ENCODE measurements around the gene PCDHB8.
"Not testable (repeated sequence)": the region's sequence is repeated elsewhere in the genome, so short reads cannot be mapped to it uniquely, and the experiment has no call there.

PCDHB8 gene

DNA sequence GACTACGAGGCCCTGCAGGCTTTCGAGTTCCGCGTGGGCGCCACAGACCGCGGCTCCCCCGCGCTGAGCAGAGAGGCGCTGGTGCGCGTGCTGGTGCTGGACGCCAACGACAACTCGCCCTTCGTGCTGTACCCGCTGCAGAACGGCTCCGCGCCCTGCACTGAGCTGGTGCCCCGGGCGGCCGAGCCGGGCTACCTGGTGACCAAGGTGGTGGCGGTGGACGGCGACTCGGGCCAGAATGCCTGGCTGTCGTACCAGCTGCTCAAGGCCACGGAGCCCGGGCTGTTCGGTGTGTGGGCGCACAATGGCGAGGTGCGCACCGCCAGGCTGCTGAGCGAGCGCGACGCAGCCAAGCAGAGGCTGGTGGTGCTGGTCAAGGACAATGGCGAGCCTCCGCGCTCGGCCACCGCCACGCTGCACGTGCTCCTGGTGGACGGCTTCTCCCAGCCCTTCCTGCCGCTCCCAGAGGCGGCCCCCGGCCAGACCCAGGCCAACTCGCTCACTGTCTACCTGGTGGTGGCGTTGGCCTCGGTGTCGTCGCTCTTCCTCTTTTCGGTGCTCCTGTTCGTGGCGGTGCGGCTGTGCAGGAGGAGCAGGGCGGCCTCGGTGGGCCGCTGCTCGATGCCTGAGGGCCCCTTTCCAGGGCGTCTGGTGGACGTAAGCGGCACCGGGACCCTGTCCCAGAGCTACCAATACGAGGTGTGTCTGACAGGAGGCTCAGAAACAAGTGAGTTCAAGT, 6.7 kb downstream of the PCDHB8 start:
- DNase-seq, result not testable (repeated sequence)

DNA sequence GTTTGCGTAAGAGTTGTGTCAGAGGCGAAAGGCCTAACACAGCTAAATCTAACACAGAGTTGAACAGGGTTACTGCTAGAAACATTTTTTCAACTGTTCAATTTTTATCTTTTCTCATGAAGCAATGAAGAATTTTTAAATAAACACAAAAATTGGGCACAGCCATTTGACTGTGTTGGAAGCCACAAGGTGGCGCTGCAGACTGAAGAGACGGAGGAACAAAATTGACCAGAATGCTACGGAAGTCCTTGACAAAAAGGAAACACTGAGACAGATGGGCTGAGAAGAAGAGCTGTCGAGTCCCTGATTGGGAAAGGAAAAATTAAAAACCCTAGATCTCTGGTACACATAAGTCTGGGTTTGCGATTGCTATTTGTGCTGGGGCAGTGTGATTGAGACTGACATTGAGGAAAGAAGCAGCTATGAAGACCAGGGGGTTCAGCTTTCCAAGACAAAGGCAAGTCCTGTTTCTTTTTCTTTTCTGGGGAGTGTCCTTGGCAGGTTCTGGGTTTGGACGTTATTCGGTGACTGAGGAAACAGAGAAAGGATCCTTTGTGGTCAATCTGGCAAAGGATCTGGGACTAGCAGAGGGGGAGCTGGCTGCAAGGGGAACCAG, 9.4 kb downstream of the PCDHB8 start, which contains the start of gene PCDHB9:
PCDHB9 (plus strand) TSS at position 265 of the 616 bp plus-strand sequence; CDS start at position 423, 158 bp downstream.
- DNase-seq, result peak in 1 of 2 donors; percentile 83

DNA sequence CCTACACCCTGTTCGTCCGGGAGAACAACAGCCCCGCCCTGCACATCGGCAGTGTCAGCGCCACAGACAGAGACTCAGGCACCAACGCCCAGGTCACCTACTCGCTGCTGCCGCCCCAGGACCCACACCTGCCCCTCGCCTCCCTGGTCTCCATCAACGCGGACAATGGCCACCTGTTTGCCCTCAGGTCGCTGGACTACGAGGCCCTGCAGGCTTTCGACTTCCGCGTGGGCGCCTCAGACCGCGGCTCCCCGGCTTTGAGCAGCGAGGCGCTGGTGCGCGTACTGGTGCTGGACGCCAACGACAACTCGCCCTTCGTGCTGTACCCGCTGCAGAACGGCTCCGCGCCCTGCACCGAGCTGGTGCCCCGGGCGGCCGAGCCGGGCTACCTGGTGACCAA, 11.1 kb downstream of the PCDHB8 start:
- DNase-seq, result not testable (repeated sequence)

DNA sequence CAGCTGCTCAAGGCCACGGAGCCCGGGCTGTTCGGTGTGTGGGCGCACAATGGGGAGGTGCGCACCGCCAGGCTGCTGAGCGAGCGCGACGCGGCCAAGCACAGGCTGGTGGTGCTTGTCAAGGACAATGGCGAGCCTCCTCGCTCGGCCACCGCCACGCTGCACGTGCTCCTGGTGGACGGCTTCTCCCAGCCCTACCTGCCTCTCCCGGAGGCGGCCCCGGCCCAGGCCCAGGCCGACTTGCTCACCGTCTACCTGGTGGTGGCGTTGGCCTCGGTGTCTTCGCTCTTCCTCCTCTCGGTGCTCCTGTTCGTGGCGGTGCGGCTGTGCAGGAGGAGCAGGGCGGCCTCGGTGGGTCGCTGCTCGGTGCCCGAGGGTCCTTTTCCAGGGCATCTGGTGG, 11.5 kb downstream of the PCDHB8 start:
- not testable (repeated sequence) for DNase-seq

GRCh38 chr5:141192110-141192725, 14.6 kb downstream of the PCDHB8 start, which contains the start of gene PCDHB10:
Gene PCDHB10 (plus strand): TSS chr5:141192353. CDS start chr5:141192553, 200 bp downstream.
- DNase-seq, result peak in 1 of 2 donors; percentile 64

DNA sequence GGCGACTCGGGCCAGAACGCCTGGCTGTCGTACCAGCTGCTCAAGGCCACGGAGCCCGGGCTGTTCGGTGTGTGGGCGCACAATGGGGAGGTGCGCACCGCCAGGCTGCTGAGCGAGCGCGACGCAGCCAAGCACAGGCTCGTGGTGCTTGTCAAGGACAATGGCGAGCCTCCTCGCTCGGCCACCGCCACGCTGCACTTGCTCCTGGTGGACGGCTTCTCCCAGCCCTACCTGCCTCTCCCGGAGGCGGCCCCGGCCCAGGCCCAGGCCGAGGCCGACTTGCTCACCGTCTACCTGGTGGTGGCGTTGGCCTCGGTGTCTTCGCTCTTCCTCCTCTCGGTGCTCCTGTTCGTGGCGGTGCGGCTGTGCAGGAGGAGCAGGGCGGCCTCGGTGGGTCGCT, 16.7 kb downstream of the PCDHB8 start:
- not testable (repeated sequence) for DNase-seq

- DNase-seq, result no peak
Observed at GRCh38 chr5:141196363-141196762, 18.8 kb downstream of the PCDHB8 start.

DNA sequence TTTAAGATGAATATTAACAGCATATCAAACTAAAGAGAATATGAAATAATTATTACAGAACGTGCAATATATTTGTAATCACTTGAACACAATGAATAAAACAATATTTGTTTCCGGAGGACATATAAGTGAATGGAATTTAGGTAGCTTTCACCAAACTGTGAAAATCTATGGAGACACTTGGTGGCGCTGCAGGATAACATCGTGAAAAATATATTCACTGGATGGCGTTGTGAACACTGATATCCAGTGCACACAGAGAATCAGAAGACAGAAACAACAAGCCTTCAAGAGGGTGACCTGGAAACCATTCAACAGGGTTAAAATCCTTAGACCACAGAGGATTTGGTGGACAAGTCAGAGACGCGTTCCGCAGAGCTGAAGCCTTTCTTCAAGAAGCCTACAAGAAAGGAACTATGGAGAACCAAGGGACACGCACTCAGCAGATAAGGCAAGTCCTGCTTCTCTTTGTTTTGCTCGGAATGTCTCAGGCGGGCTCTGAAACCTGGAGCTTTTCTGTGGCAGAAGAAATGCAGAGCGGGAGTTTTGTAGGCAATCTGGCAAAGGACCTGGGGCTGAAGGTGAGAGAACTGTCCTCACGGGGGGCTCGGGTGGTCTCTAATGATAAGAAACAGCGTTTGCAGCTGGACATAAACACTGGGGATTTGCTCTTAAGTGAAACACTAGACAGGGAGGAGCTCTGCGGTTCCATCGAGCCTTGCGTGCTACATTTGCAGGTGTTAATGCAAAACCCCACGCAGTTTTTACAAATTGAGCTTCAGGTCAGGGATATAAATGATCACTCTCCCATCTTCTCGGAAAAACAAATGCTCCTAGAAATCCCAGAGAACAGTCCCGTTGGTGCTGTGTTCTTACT, 22.0 kb downstream of the PCDHB8 start, which contains the start of gene PCDHB11:
PCDHB11 (plus strand) TSS at position 269 of the 877 bp plus-strand sequence; CDS start at position 417, 148 bp downstream.
- no peak for DNase-seq

DNA sequence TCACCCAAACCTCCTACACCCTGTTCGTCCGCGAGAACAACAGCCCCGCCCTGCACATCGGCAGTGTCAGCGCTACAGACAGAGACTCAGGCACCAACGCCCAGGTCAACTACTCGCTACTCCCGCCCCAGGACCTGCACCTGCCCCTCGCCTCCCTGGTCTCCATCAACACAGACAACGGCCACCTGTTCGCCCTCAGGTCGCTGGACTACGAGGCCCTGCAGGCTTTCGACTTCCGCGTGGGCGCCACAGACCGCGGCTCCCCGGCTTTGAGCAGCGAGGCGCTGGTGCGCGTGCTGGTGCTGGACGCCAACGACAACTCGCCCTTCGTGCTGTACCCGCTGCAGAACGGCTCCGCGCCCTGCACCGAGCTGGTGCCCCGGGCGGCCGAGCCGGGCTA, 23.5 kb downstream of the PCDHB8 start:
- not testable (repeated sequence) for DNase-seq

GRCh38 chr5:141201646-141202045, 24.1 kb downstream of the PCDHB8 start:
- not testable (repeated sequence) for DNase-seq

- peak in 1 of 2 donors; percentile 23 for DNase-seq
Observed at GRCh38 chr5:141208478-141208877, 30.9 kb downstream of the PCDHB8 start, which contains the start of gene PCDHB12. Gene PCDHB12 (plus strand): TSS chr5:141208719. CDS start chr5:141208908, 189 bp downstream.

DNA sequence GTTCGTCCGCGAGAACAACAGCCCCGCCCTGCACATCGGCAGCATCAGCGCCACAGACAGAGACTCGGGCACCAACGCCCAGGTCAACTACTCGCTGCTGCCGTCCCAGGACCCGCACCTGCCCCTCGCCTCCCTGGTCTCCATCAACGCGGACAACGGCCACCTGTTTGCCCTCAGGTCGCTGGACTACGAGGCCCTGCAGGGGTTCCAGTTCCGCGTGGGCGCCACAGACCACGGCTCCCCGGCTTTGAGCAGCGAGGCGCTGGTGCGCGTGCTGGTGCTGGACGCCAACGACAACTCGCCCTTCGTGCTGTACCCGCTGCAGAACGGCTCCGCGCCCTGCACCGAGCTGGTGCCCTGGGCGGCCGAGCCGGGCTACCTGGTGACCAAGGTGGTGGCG, 32.7 kb downstream of the PCDHB8 start:
- DNase-seq, result not testable (repeated sequence)

DNA sequence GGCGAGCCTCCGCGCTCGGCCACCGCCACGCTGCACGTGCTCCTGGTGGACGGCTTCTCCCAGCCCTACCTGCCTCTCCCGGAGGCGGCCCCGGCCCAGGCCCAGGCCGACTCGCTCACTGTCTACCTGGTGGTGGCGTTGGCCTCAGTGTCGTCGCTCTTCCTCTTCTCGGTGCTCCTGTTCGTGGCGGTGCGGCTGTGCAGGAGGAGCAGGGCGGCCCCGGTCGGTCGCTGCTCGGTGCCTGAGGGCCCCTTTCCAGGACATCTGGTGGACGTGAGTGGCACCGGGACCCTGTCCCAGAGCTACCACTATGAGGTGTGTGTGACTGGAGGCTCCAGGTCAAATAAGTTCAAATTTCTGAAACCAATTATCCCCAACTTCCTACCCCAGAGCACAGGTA, 33.3 kb downstream of the PCDHB8 start:
- DNase-seq, result not testable (repeated sequence)

- DNase-seq, result peak in 1 of 2 donors; percentile 25
Observed at GRCh38 chr5:141213656-141214339, 36.2 kb downstream of the PCDHB8 start, which contains the start of gene PCDHB13. Gene PCDHB13 (plus strand): TSS chr5:141213919. CDS start chr5:141214124, 205 bp downstream.

GRCh38 chr5:141214583-141214982, 37.0 kb downstream of the PCDHB8 start:
- not testable (repeated sequence) for DNase-seq

DNA sequence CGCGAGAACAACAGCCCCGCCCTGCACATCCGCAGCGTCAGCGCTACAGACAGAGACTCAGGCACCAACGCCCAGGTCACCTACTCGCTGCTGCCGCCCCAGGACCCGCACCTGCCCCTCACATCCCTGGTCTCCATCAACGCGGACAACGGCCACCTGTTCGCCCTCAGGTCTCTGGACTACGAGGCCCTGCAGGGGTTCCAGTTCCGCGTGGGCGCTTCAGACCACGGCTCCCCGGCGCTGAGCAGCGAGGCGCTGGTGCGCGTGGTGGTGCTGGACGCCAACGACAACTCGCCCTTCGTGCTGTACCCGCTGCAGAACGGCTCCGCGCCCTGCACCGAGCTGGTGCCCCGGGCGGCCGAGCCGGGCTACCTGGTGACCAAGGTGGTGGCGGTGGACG, 37.9 kb downstream of the PCDHB8 start:
- DNase-seq, result not testable (repeated sequence)

GRCh38 chr5:141216035-141216434, 38.4 kb downstream of the PCDHB8 start:
- not testable (repeated sequence) for DNase-seq

- no peak for DNase-seq
Observed at GRCh38 chr5:141223112-141223783, 45.7 kb downstream of the PCDHB8 start, which contains the start of gene PCDHB14. Gene PCDHB14 (plus strand): TSS chr5:141223343. CDS start chr5:141223506, 163 bp downstream.

GRCh38 chr5:141224844-141225243, 47.3 kb downstream of the PCDHB8 start:
- not testable (repeated sequence) for DNase-seq

DNA sequence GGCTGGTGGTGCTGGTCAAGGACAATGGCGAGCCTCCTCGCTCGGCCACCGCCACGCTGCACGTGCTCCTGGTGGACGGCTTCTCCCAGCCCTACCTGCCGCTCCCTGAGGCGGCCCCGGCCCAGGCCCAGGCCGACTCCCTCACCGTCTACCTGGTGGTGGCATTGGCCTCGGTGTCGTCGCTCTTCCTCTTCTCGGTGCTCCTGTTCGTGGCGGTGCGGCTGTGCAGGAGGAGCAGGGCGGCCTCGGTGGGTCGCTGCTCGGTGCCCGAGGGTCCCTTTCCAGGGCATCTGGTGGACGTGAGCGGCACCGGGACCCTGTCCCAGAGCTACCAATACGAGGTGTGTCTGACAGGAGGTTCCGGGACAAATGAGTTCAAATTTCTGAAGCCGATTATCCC, 47.8 kb downstream of the PCDHB8 start:
- not testable (repeated sequence) for DNase-seq
